Forelimb muscle (tissue), 1 donor: ENCODE data around the gene TDRD15. TPM values are rescaled to one million over a fixed set of nuclear protein-coding genes. Genes with fewer than 3 reads are reported as not detected.
"Not testable (repeated sequence)": the region's sequence is repeated elsewhere in the genome, so short reads cannot be mapped to it uniquely, and the experiment has no call there.

Experiments used
- DNase-seq: peaks from one replicate; pipeline ENCODE4 v3.0.0-alpha.2; 2013; ENCODE audit warnings: low read depth
- polyA plus RNA-seq: library from polyadenylated mRNA; unstranded; fragments of 120-200 nt; gene quantifications from one replicate; pipeline ENCODE4 v1.2.1, GENCODE V29; 2013; ENCODE audit not compliant: insufficient read length

The TDRD15 gene
- polyA plus RNA-seq: not detected

GRCh38 chr2:21123473-21124393 is at the start of gene TDRD15:
Gene TDRD15 (plus strand): TSS chr2:21123968. CDS start chr2:21137468, 13,500 bp downstream.
- DNase-seq: no peak

GRCh38 chr2:21078296-21078695 is 45.5 kb upstream of the TDRD15 start:
- no peak for DNase-seq

GRCh38 chr2:21083482-21083881 is 40.3 kb upstream of the TDRD15 start:
- no peak for DNase-seq

- no peak for DNase-seq
Observed at GRCh38 chr2:21084401-21084800, 39.4 kb upstream of the TDRD15 start.

- no peak for DNase-seq
Observed at GRCh38 chr2:21092308-21092869, 31.4 kb upstream of the TDRD15 start.

GRCh38 chr2:21095178-21095577 is 28.6 kb upstream of the TDRD15 start:
- DNase-seq: no peak

GRCh38 chr2:21095714-21096113 is 28.1 kb upstream of the TDRD15 start:
- no peak for DNase-seq

- no peak for DNase-seq
Observed at GRCh38 chr2:21096458-21096857, 27.3 kb upstream of the TDRD15 start.

- no peak for DNase-seq
Observed at GRCh38 chr2:21097331-21097730, 26.4 kb upstream of the TDRD15 start.

GRCh38 chr2:21098294-21098693 is 25.5 kb upstream of the TDRD15 start:
- DNase-seq: no peak

GRCh38 chr2:21099281-21099907 is 24.4 kb upstream of the TDRD15 start:
- DNase-seq: no peak

GRCh38 chr2:21101514-21102155 is 22.1 kb upstream of the TDRD15 start:
- DNase-seq: not testable (repeated sequence)

GRCh38 chr2:21102356-21102755 is 21.4 kb upstream of the TDRD15 start:
- no peak for DNase-seq

GRCh38 chr2:21103274-21103891 is 20.4 kb upstream of the TDRD15 start:
- no peak for DNase-seq

- no peak for DNase-seq
Observed at GRCh38 chr2:21104030-21104660, 19.6 kb upstream of the TDRD15 start.

- no peak for DNase-seq
Observed at GRCh38 chr2:21111012-21111411, 12.8 kb upstream of the TDRD15 start.

GRCh38 chr2:21117688-21118087 is 6.1 kb upstream of the TDRD15 start:
- DNase-seq: no peak

GRCh38 chr2:21118302-21118920 is 5.4 kb upstream of the TDRD15 start:
- peak; percentile 6 for DNase-seq

- no peak for DNase-seq
Observed at GRCh38 chr2:21131861-21132260, 8.1 kb downstream of the TDRD15 start.

GRCh38 chr2:21135585-21135984 is 11.8 kb downstream of the TDRD15 start:
- DNase-seq: no peak

- DNase-seq: no peak
Observed at GRCh38 chr2:21142149-21142548, 18.4 kb downstream of the TDRD15 start.
